ENCODE measurements around the gene C3orf18. TPM values are rescaled to one million over a fixed set of nuclear protein-coding genes. Genes with fewer than 3 reads are reported as not detected.
A peak's percentile ranks its signal among the peaks of the same experiment; 100 is the strongest.

C3orf18 gene
- total RNA-seq, 1 experiment from 2014 or later: 7.1 TPM

DNA sequence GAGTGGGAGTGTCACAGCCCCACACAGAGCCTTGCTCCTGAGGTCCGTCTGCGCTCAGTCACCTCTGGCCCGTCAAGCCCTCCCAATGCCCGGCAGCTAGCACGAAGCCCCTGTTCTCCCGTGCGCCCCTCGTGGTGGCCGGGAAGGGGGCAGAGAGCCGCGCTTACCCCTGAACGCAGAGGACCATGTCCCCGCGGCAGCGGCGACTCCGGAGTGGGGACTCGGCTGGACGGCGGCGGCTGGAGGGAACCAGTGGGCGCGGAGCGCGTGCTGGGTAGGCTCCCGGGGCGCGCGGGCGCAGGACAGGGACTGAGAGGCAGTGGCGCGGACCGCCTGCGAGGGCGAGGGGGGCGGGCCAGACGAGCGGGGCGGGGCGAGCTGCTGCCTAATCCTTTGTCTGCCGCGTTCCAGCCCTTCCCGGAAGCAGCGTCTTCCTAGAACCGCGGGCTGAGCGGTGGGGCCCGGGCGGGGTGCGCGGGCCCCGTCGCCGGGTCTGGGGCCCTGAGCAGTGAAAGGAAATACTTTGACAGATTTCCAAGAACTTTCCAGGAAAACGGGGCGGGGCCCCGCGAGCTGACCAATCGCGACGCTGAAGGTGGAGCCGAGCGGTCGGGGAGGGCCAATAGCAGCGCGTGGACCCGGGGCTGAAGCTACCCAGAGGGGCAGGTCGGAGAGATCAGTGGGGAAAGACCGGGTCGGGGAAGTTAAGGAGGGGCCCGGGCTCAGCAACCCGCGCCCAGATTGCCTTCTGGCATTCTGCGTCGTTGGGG lies 44.1 kb upstream of the C3orf18 start, which contains the start of gene CISH:
Gene CISH (minus strand): TSS at position 311 of the 770 bp plus-strand sequence. CDS start 124 bp downstream, at position 187.
- Histone ChIP-seq H3K18ac (ENCODE audit: insufficient read length, low read depth, low read length) (peak within 1 kb of the TSS; percentile 32), H2BK15ac (ENCODE audit: low read depth, low read length) (no peak within 1 kb of the TSS), H3K79me1 (ENCODE audit: insufficient read depth, low read depth, low read length, poor library complexity, severe bottlenecking) (no peaks in the 10 kb centered on the region), H3K23ac (ENCODE audit: insufficient read length, low read depth, low read length) (no peak within 1 kb of the TSS), H2BK12ac (ENCODE audit: insufficient read length, low read depth, low read length) (no peak within 1 kb of the TSS), H2BK20ac (ENCODE audit: low read depth, low read length, poor library complexity, severe bottlenecking) (no peak within 1 kb of the TSS), H4K20me1 (ENCODE audit: control insufficient read depth, insufficient read depth, insufficient read length) (no peaks in the 10 kb centered on the region), H4K91ac (ENCODE audit: insufficient read length, low read depth, low read length) (no peak within 1 kb of the TSS), H3K4ac (ENCODE audit: low read depth, low read length) (no peak within 1 kb of the TSS), H2AK5ac (ENCODE audit: insufficient read length, low read length) (no peak within 1 kb of the TSS), H4K5ac (ENCODE audit: insufficient read length, low read depth, low read length) (no peak within 1 kb of the TSS), H3K23me2 (ENCODE audit: insufficient read length, low read depth, low read length, poor library complexity, severe bottlenecking) (peaks cover 19% of the 10 kb centered on the region), H2BK120ac (ENCODE audit: low read depth, low read length, poor library complexity, severe bottlenecking) (no peak within 1 kb of the TSS), H3K14ac (ENCODE audit: insufficient read depth, low read length) (peak within 1 kb of the TSS; percentile 23; the same call in 1 of the 2 replicates), H3K4me1 (ENCODE audit: insufficient read depth, low read length) (no peaks in the 10 kb centered on the region), H3K27me3 (ENCODE audit: insufficient read depth, low read length) (peaks cover 8% of the 10 kb centered on the region; the same call in 1 of the 2 replicates), H3K27ac (ENCODE audit: insufficient read length, low read depth, low read length) (no peak within 1 kb of the TSS), H2AFZ (ENCODE audit: low read length) (no peak within 1 kb of the TSS), H3K4me2 (ENCODE audit: insufficient read depth, insufficient read length, low read length) (peak within 1 kb of the TSS; percentile 66), H3K9me3 (ENCODE audit: control insufficient read depth, low read depth, low read length) (no peaks in the 10 kb centered on the region), H3K79me2 (ENCODE audit: insufficient read depth, low read length) (no peaks in the 10 kb centered on the region), H3K56ac (ENCODE audit: insufficient read length, low read depth, low read length) (no peak within 1 kb of the TSS), H4K8ac (replicated peaks; ENCODE audit: insufficient read length, low read depth, low read length) (no peak within 1 kb of the TSS), H2BK5ac (ENCODE audit: insufficient read length, low read length) (no peak within 1 kb of the TSS), H3K9ac (ENCODE audit: extremely low read depth, insufficient read length, low read length) (peak within 1 kb of the TSS; percentile 21), H3T11ph (ENCODE audit: low read length) (no peak within 1 kb of the TSS)
- WGBS (ENCODE audit: extremely low coverage, insufficient read length, low lambda C conversion rate): no CpG with 5 or more reads among the region's 75 CpGs
- H3K4me3 Mint-ChIP-seq: peak within 1 kb of the TSS; percentile 72 to 83
- TF ChIP-seq, protein P1, sequence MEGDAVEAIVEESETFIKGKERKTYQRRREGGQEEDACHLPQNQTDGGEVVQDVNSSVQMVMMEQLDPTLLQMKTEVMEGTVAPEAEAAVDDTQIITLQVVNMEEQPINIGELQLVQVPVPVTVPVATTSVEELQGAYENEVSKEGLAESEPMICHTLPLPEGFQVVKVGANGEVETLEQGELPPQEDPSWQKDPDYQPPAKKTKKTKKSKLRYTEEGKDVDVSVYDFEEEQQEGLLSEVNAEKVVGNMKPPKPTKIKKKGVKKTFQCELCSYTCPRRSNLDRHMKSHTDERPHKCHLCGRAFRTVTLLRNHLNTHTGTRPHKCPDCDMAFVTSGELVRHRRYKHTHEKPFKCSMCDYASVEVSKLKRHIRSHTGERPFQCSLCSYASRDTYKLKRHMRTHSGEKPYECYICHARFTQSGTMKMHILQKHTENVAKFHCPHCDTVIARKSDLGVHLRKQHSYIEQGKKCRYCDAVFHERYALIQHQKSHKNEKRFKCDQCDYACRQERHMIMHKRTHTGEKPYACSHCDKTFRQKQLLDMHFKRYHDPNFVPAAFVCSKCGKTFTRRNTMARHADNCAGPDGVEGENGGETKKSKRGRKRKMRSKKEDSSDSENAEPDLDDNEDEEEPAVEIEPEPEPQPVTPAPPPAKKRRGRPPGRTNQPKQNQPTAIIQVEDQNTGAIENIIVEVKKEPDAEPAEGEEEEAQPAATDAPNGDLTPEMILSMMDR (conservative IDR thresholded peaks at IDR 0.05): peak; percentile 83
- no peaks in the 10 kb centered on the region for H3K9me3 Mint-ChIP-seq
- H3K27me3 Mint-ChIP-seq (ENCODE audit: low read depth): peaks cover 50% of the 10 kb centered on the region
- peaks cover 0 to 1% (median 0%) of the 10 kb centered on the region in 3 experiments; a peak in 2 of 7 replicates for H3K36me3 Mint-ChIP-seq (ENCODE audit: insufficient read depth in 1 of 3, low read depth in 3 of 3)
- H3K27ac Mint-ChIP-seq: peak within 1 kb of the TSS in 2 of 3 experiments; percentile 15 to 22; a peak in 2 of 7 replicates
- peak; percentile 96 for DNase-seq
- H3K4me1 Mint-ChIP-seq: peaks cover 24 to 26% of the 10 kb centered on the region in 2 experiments

Data from H9 (cell line).